Uterus (tissue), 4 donors: ENCODE measurements around the gene HOATZ. TPM values are rescaled to one million over a fixed set of nuclear protein-coding genes. Genes with fewer than 3 reads are reported as not detected.

Source experiments
- DNase-seq, 2 donors: peaks; one replicate each; pipeline ENCODE4 v3.0.0-alpha.2; 2019 to 2020
- H3K27ac ChIP-seq, 2 donors: fragments of 200-600 bp; sonication (generic); 1 replicate in 1 of 2; 2 replicates in 1 of 2; pipeline ENCODE4 v1.5.1; 2016 to 2018
- H3K27me3 ChIP-seq, 2 donors: fragments of 200-600 bp; sonication (generic); one replicate each; pipeline ENCODE4 v1.5.1; 2018 to 2019; ENCODE audit warnings: control low read depth in 1 of 2
- H3K36me3 ChIP-seq, 2 donors: fragments of 200-600 bp; sonication (generic); one replicate each; pipeline ENCODE4 v1.5.1; 2019; ENCODE audit warnings: control low read depth in 1 of 2
- H3K4me1 ChIP-seq, 2 donors: fragments of 200-600 bp; sonication (generic); one replicate each; pipeline ENCODE4 v1.5.1; 2018 to 2019; ENCODE audit warnings: control low read depth in 1 of 2
- H3K4me3 ChIP-seq, 2 donors: fragments of 200-600 bp; sonication (generic); 1 replicate in 1 of 2; 2 replicates in 1 of 2; pipeline ENCODE4 v1.5.1; 2018 to 2019; ENCODE audit warnings: mild to moderate bottlenecking in 1 of 2
- H3K9me3 ChIP-seq, 2 donors: fragments of 200-600 bp; sonication (generic); one replicate each; pipeline ENCODE4 v1.5.1; 2019; ENCODE audit warnings: control low read depth in 1 of 2
- CTCF ChIP-seq, 4 experiments: fragments of 200-600 bp in 2 of 4; fragments of 450-650 bp in 2 of 4; sonication (generic) in 2 of 4; IDR thresholded peaks; one replicate each; pipeline ENCODE4 v1.5.1; 2016 to 2019; ENCODE audit warnings: antibody characterized with exemption in 4 of 4, mild to moderate bottlenecking in 2 of 4, moderate library complexity in 1 of 4
- POLR2A ChIP-seq, 2 donors: fragments of 450-650 bp; IDR thresholded peaks; one replicate each; pipeline ENCODE4 v1.6.1; 2016; ENCODE audit warnings: antibody characterized with exemption in 2 of 2, mild to moderate bottlenecking in 1 of 2, moderate library complexity in 1 of 2
- intact Hi-C: fragments of 100-400 bp; cut with DNase I; formaldehyde crosslinking; loops from one replicate; pipeline ENCODE4 v1.15.1; 2023; ENCODE audit warnings: low total_unique reads
- total RNA-seq, 4 donors: library from RNA; depleted of rRNA in 3 of 4; stranded (reverse); fragments of >200 nt in 3 of 4; gene quantifications; one replicate each; pipeline versions ENCODE4 v1.1.0 to v1.2.4, GENCODE V29; 2014 to 2023
- donor health status: DM: yes; HTN: yes; CAD: no.

HOATZ gene
- total RNA-seq, 4 donors from 2014 or later, result 0.88 to 2.7 (median 2.6) TPM; not detected in 1

- Histone ChIP-seq H3K27ac (no peak overlapping the region), H3K27me3 (peaks cover 0 to 5% of the 10 kb centered on the region in 2 donors), H3K4me3 (no peak overlapping the region), H3K4me1 (no peaks in the 10 kb centered on the region), H3K36me3 (no peaks in the 10 kb centered on the region), H3K9me3 (no peaks in the 10 kb centered on the region)
- intact Hi-C loops, result no loop called here
- no peak for DNase-seq
- TF ChIP-seq CTCF (IDR thresholded peaks at IDR 0.05), result no peak
- no peak for TF ChIP-seq POLR2A (IDR thresholded peaks at IDR 0.05)
Measured at GRCh38 chr11:111518668-111519067, 4.1 kb downstream of the HOATZ start.

- no peak for DNase-seq
- Histone ChIP-seq H3K27me3 (no peaks in the 10 kb centered on the region), H3K9me3 (no peaks in the 10 kb centered on the region), H3K27ac (no peak overlapping the region), H3K4me1 (no peaks in the 10 kb centered on the region), H3K36me3 (no peaks in the 10 kb centered on the region), H3K4me3 (no peak overlapping the region)
- intact Hi-C loops, result no loop called here
- TF ChIP-seq CTCF (IDR thresholded peaks at IDR 0.05) (no peak), POLR2A (IDR thresholded peaks at IDR 0.05) (no peak)
Measured at GRCh38 chr11:111520560-111520959, 6.0 kb downstream of the HOATZ start.

GRCh38 chr11:111521135-111521534 is 6.6 kb downstream of the HOATZ start:
- Histone ChIP-seq H3K27ac (no peak overlapping the region), H3K36me3 (no peaks in the 10 kb centered on the region), H3K4me1 (no peaks in the 10 kb centered on the region), H3K9me3 (no peaks in the 10 kb centered on the region), H3K27me3 (no peaks in the 10 kb centered on the region), H3K4me3 (no peak overlapping the region)
- TF ChIP-seq POLR2A (IDR thresholded peaks at IDR 0.05) (no peak), CTCF (IDR thresholded peaks at IDR 0.05) (no peak)
- intact Hi-C loops, result no loop called here
- no peak for DNase-seq

- H3K27ac ChIP-seq, result no peak overlapping the region
- H3K27me3 ChIP-seq, result no peaks in the 10 kb centered on the region
- H3K4me3 ChIP-seq, result no peak overlapping the region
- no peaks in the 10 kb centered on the region for H3K36me3 ChIP-seq
- no peaks in the 10 kb centered on the region for H3K4me1 ChIP-seq
- intact Hi-C loops, result no loop called here
- no peak for TF ChIP-seq CTCF (IDR thresholded peaks at IDR 0.05)
- no peak for TF ChIP-seq POLR2A (IDR thresholded peaks at IDR 0.05)
- no peak for DNase-seq
- H3K9me3 ChIP-seq, result no peaks in the 10 kb centered on the region
Measured at GRCh38 chr11:111522426-111522825, 7.8 kb downstream of the HOATZ start.

GRCh38 chr11:111523343-111523742 is 8.8 kb downstream of the HOATZ start:
- intact Hi-C loops, result no loop called here
- Histone ChIP-seq H3K4me1 (no peaks in the 10 kb centered on the region), H3K9me3 (no peaks in the 10 kb centered on the region), H3K27me3 (no peaks in the 10 kb centered on the region), H3K4me3 (no peak overlapping the region), H3K27ac (no peak overlapping the region), H3K36me3 (no peaks in the 10 kb centered on the region)
- no peak for DNase-seq
- TF ChIP-seq POLR2A (IDR thresholded peaks at IDR 0.05) (no peak), CTCF (IDR thresholded peaks at IDR 0.05) (no peak)
